Ishikawa (cell line): Measurements from ENCODE around the gene TMEM165.
A peak's percentile ranks its signal among the peaks of the same experiment; 100 is the strongest.

ENCODE experiments used
- CEBPB ChIP-seq: IDR thresholded peaks from 2 replicates; pipeline ENCODE4 v1.6.1; 2012
- CREB1 ChIP-seq: IDR thresholded peaks from 2 replicates; pipeline ENCODE4 v1.6.1; 2012; ENCODE audit warnings: low read depth
- EGR1 ChIP-seq: IDR thresholded peaks from 2 replicates; pipeline ENCODE4 v1.6.1; 2012
- EP300 ChIP-seq: IDR thresholded peaks from 2 replicates; pipeline ENCODE4 v1.6.1; 2012; ENCODE audit warnings: borderline replicate concordance
- FOXM1 ChIP-seq: IDR thresholded peaks from 2 replicates; pipeline ENCODE4 v1.6.1; 2012; ENCODE audit warnings: low read depth, borderline replicate concordance
- RAD21 ChIP-seq: IDR thresholded peaks from 2 replicates; pipeline ENCODE4 v1.6.1; 2012; ENCODE audit warnings: low read depth
- TAF1 ChIP-seq: IDR thresholded peaks from 2 replicates; pipeline ENCODE4 v1.6.1; 2012; ENCODE audit warnings: low read depth, mild to moderate bottlenecking
- TCF12 ChIP-seq: IDR thresholded peaks from 2 replicates; pipeline ENCODE4 v1.6.1; 2012; ENCODE audit warnings: low read depth
- TEAD4 ChIP-seq: IDR thresholded peaks from 2 replicates; pipeline ENCODE4 v1.6.1; 2012
- YY1 ChIP-seq: IDR thresholded peaks from 2 replicates; pipeline ENCODE4 v1.6.1; 2012; ENCODE audit warnings: low read depth
- TF ChIP-seq, protein P1 (sequence below): IDR thresholded peaks from 2 replicates; pipeline ENCODE4 v1.6.1; 2012; ENCODE audit warnings: low read depth, mild to moderate bottlenecking
- TF ChIP-seq, protein P2 (sequence below): IDR thresholded peaks from 2 replicates; pipeline ENCODE4 v1.6.1; 2012

DNA sequence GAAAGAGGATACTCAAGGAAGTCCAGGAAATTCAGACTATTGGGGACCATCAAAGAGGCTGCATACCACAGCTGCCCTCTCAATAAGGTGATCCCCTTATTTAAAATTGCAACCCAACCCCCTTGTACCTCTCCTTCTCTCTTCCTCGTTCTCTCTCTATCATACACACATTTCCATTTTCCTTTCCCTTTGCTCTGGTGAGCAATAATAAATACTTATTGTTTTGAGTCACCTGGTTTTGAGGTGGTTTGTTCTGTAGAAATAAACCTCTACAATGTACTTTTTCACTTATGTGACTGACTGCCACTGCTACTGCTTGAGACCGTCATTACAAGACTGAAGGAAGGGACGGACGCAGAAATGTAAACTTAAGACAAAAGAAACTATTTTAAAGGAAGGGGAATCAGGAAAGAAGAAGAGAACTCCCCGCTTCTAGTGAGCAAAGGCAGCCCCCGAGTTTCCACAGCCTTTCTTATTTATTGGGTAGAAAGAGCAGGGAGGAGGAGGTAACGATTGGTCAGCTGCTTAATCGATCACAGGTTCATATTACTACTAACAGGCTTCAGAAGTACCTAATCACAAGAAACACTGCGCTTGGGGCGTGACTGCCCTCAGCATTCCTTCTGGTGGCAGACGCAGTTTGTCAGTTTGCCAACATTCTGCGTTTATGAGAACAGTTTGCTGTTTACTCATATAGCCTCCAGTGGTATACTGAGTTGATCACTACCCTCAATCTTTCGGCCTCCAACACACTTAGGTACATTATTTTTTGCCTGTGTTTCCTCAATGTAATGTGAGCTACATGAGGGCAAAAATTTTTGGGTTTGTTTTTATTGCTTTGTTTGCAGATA, 16.9 kb upstream of the TMEM165 start:
- TF ChIP-seq, protein P1, sequence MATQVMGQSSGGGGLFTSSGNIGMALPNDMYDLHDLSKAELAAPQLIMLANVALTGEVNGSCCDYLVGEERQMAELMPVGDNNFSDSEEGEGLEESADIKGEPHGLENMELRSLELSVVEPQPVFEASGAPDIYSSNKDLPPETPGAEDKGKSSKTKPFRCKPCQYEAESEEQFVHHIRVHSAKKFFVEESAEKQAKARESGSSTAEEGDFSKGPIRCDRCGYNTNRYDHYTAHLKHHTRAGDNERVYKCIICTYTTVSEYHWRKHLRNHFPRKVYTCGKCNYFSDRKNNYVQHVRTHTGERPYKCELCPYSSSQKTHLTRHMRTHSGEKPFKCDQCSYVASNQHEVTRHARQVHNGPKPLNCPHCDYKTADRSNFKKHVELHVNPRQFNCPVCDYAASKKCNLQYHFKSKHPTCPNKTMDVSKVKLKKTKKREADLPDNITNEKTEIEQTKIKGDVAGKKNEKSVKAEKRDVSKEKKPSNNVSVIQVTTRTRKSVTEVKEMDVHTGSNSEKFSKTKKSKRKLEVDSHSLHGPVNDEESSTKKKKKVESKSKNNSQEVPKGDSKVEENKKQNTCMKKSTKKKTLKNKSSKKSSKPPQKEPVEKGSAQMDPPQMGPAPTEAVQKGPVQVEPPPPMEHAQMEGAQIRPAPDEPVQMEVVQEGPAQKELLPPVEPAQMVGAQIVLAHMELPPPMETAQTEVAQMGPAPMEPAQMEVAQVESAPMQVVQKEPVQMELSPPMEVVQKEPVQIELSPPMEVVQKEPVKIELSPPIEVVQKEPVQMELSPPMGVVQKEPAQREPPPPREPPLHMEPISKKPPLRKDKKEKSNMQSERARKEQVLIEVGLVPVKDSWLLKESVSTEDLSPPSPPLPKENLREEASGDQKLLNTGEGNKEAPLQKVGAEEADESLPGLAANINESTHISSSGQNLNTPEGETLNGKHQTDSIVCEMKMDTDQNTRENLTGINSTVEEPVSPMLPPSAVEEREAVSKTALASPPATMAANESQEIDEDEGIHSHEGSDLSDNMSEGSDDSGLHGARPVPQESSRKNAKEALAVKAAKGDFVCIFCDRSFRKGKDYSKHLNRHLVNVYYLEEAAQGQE, result no peak
- TF ChIP-seq, protein P2, sequence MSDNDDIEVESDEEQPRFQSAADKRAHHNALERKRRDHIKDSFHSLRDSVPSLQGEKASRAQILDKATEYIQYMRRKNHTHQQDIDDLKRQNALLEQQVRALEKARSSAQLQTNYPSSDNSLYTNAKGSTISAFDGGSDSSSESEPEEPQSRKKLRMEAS, result no peak
- TF ChIP-seq RAD21, result no peak
- no peak for TF ChIP-seq EP300
- no peak for TF ChIP-seq EGR1
- TF ChIP-seq FOXM1, result no peak
- no peak for TF ChIP-seq CREB1
- no peak for TF ChIP-seq CEBPB
- no peak for TF ChIP-seq TCF12
- TF ChIP-seq YY1, result no peak
- no peak for TF ChIP-seq TAF1
- 0 out of 2 replicates have a peak, but pooled peaks have one; percentile 11 for TF ChIP-seq TEAD4
